Cerebellar nuclear complex (tissue), 1 donor: ENCODE measurements around the gene SMIM27.
"Not testable (repeated sequence)": the region's sequence is repeated elsewhere in the genome, so short reads cannot be mapped to it uniquely, and the experiment has no call there.

Source experiments
- DNase-seq, 2 experiments: peaks; one replicate each; lab custom pipeline; 2025; lab: John Stamatoyannopoulos, UW

Gene SMIM27

DNA sequence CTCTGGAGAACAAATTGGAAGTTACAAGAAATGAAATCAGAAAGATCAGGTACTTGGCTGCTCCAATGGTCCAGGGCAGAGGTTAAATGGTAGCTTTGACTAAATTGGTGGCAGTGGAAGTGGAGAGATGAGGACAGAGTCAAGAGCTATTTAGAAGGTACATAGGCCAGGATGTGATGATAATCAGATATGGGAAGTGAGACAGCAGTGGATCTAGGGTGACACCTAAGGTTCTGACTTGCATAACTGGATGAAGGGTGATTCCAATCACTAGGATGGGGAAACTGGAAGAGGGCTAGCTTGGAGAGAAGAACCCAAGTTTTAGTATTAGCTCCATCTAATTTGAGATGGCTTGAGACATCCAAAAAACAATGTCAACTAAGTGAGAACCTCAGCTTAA, 44.8 kb downstream of the SMIM27 start:
- DNase-seq: no peak

DNA sequence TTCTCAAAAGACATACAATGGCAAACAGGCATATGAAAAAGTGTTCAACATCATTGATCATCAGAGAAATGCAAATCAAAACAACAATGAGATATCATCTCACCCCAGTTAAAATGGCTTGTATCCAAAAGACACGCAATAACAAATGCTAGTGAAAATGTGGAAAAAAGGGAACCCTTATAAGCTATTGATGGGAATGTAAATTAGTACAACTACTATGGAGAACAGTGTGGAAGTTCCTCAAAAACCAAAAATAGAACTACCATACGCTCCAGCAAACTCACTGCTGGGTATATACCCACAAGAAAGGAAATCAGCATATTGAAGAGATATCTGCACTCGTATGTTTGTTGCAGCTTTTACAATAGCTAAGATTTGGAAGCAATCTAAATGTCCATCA, 46.9 kb downstream of the SMIM27 start:
- not testable (repeated sequence) for DNase-seq
